ENCODE results near the gene CDK14. TPM values are rescaled to one million over a fixed set of nuclear protein-coding genes. Genes with fewer than 3 reads are reported as not detected.

The CDK14 gene
- total and polyA plus RNA-seq, 10 of the 15 experiments (the other 5 are each of a cell fraction or from before 2014, with no cell fraction given) = 6.5 to 61.3 (median 24.2) TPM

GRCh38 chr7:90621747-90622140 lies 25.6 kb downstream of the CDK14 start:
- Histone ChIP-seq H4K20me1 (ENCODE audit: control insufficient read depth, insufficient read depth) (no peaks in the 10 kb centered on the region), H3K36me3 (ENCODE audit: control insufficient read depth in 2 of 2, insufficient read depth in 2 of 2, low read length in 1 of 2) (no peaks in the 10 kb centered on the region; a peak in 1 of 4 replicates), H3K27ac (ENCODE audit: control insufficient read depth, insufficient read depth) (no peak overlapping the region), H3K9me3 (replicated peaks; ENCODE audit: control insufficient read depth, insufficient read depth, low read length) (no peaks in the 10 kb centered on the region), H3K27me3 (replicated peaks in 1 of 2; ENCODE audit: control insufficient read depth in 2 of 2, insufficient read depth in 2 of 2, low read length in 1 of 2) (no peaks in the 10 kb centered on the region), H3K9ac (ENCODE audit: control insufficient read depth, insufficient read depth, low read length) (no peak overlapping the region), H3K4me1 (ENCODE audit: control insufficient read depth, insufficient read depth, low read length) (no peaks in the 10 kb centered on the region), H2AFZ (ENCODE audit: control insufficient read depth, low read depth, low read length) (no peak overlapping the region), H3K4me2 (ENCODE audit: control insufficient read depth, insufficient read depth) (no peak overlapping the region), H3K79me2 (ENCODE audit: control insufficient read depth, insufficient read depth, low read length) (no peaks in the 10 kb centered on the region), H3K4me3 (no peak overlapping the region)
- no peak for ATAC-seq
- ChIA-PET RAD21 (ENCODE audit: unreplicated experiment) (interaction anchor here (1.0 to 1.7 kb wide), 3 partner anchors 10 to 26 kb away, joined by 3 to 5 read pairs (median 3); no protein-coding TSS in a partner anchor), POLR2A (no interaction called here), SMC1A (ENCODE audit: uncharacterized antibody, unreplicated experiment) (interaction anchor here (0.8 to 2.3 kb wide), 7 partner anchors 10 to 166 kb away, joined by 3 to 9 read pairs (median 4); partner anchors contain the start of gene CDK14), CTCF (interaction anchor here (0.8 to 1.2 kb wide), 3 partner anchors 9 to 413 kb away, joined by 3 to 6 read pairs (median 3); no protein-coding TSS in a partner anchor)
- FAIRE-seq = no peak
- no peak for TF ChIP-seq ZZZ3 (IDR thresholded peaks at IDR 0.05; ENCODE audit: control insufficient read depth, insufficient read length, low read depth)
- TF ChIP-seq HDAC6 (IDR thresholded peaks at IDR 0.05; ENCODE audit: unreplicated experiment) = no peak
- no peak for TF ChIP-seq CHD2 (IDR thresholded peaks at IDR 0.05; ENCODE audit: borderline replicate concordance, low read depth, low read length)
- TF ChIP-seq NR2C1 (IDR thresholded peaks at IDR 0.05) = no peak
- no peak for TF ChIP-seq CREM (IDR thresholded peaks at IDR 0.05; ENCODE audit: low read depth)
- TF ChIP-seq STAT1 (conservative IDR thresholded peaks at IDR 0.05) = no peak
- TF ChIP-seq FOS (IDR thresholded peaks at IDR 0.05; ENCODE audit: borderline replicate concordance, extremely low read depth, insufficient read length) = no peak
- no peak for TF ChIP-seq ZBTB40 (IDR thresholded peaks at IDR 0.05; ENCODE audit: borderline replicate concordance)
- no peak for TF ChIP-seq HDGF (IDR thresholded peaks at IDR 0.05)
- no peak for TF ChIP-seq SRF (IDR thresholded peaks at IDR 0.05; ENCODE audit: low read depth in 2 of 2, low read length in 2 of 2)
- TF ChIP-seq NFIC (IDR thresholded peaks at IDR 0.05; ENCODE audit: low read depth, low read length) = no peak
- TF ChIP-seq MTA3 (IDR thresholded peaks at IDR 0.05; ENCODE audit: borderline replicate concordance, low read length) = no peak
- no peak for TF ChIP-seq ZNF622 (IDR thresholded peaks at IDR 0.05)
- TF ChIP-seq BRCA1 (IDR thresholded peaks at IDR 0.05; ENCODE audit: low read depth, low read length) = no peak
- no peak for TF ChIP-seq KLF5 (IDR thresholded peaks at IDR 0.05; ENCODE audit: partially characterized antibody)
- TF ChIP-seq JUNB (IDR thresholded peaks at IDR 0.05) = no peak
- 60% methylated on average over 4 of the region's 4 CpGs for WGBS (ENCODE audit: insufficient coverage, insufficient replicate concordance, low lambda C conversion rate, missing lambda C conversion rate)
- intact Hi-C loops (cut with micrococcal nuclease; ENCODE audit: unreplicated experiment) = no loop called here
- no TSS peak for BruUV-seq (replicated peaks)
- in situ Hi-C loops (cut with MboI) = no loop called here
- DNase-seq (ENCODE audit: low read depth, low spot score) = no peak

All from GM12878 (cell line).